ENCODE results near the gene ATP8A2. TPM values are rescaled to one million over a fixed set of nuclear protein-coding genes. Genes with fewer than 3 reads are reported as not detected.
A peak's percentile ranks its signal among the peaks of the same experiment; 100 is the strongest.

ATP8A2 gene
- total RNA-seq, 4 donors from 2014 or later, result 0.13 to 0.29 (median 0.24) TPM

- H3K9me3 ChIP-seq, result no peaks in the 10 kb centered on the region
- no peak for DNase-seq
- peak overlapping the region in 1 of 3 donors; percentile 14 for H3K4me3 ChIP-seq (replicated peaks in 1 of 3)
- H3K27ac ChIP-seq, result no peak overlapping the region
- intact Hi-C loops (cut with DNase I), result loop anchor here (10.0 kb wide), 1 partner anchor 138 kb away; no protein-coding TSS in a partner anchor
- WGBS, 2 donors, result 23 to 36% methylated on average over 26 to 33 of the region's 82 CpGs
- no peaks in the 10 kb centered on the region for H3K36me3 ChIP-seq
- H3K4me1 ChIP-seq, result peaks cover 0 to 11% of the 10 kb centered on the region in 2 donors
- TF ChIP-seq CTCF (IDR thresholded peaks at IDR 0.05), result no peak
- no peak for TF ChIP-seq POLR2A (IDR thresholded peaks at IDR 0.05)
- H3K27me3 ChIP-seq, result peaks cover 11% of the 10 kb centered on the region
Observed at GRCh38 chr13:25372284-25373081, 709 bp downstream of the ATP8A2 start.

GRCh38 chr13:25375727-25376358, 4.1 kb downstream of the ATP8A2 start:
- Histone ChIP-seq H3K27ac (no peak overlapping the region), H3K9me3 (no peaks in the 10 kb centered on the region), H3K36me3 (no peaks in the 10 kb centered on the region), H3K4me1 (peaks cover 0 to 11% of the 10 kb centered on the region in 2 donors), H3K27me3 (peaks cover 11% of the 10 kb centered on the region), H3K4me3 (replicated peaks in 1 of 3) (no peak overlapping the region)
- peak in 1 of 2 donors; percentile 10 for DNase-seq
- intact Hi-C loops (cut with DNase I), result loop anchor here (10.0 kb wide), 1 partner anchor 141 kb away; no protein-coding TSS in a partner anchor
- 34 to 37% methylated on average over 9 of the region's 9 CpGs for WGBS, 2 donors
- TF ChIP-seq POLR2A (IDR thresholded peaks at IDR 0.05), result no peak
- peak; percentile 29 to 70 (median 54) for TF ChIP-seq CTCF (IDR thresholded peaks at IDR 0.05)

GRCh38 chr13:25377244-25377962, 5.6 kb downstream of the ATP8A2 start:
- intact Hi-C loops (cut with DNase I), result loop anchor here (10.0 kb wide), 1 partner anchor 143 kb away; no protein-coding TSS in a partner anchor
- no peak for TF ChIP-seq CTCF (IDR thresholded peaks at IDR 0.05)
- no peak for TF ChIP-seq POLR2A (IDR thresholded peaks at IDR 0.05)
- H3K36me3 ChIP-seq, result no peaks in the 10 kb centered on the region
- no peak for DNase-seq
- no peak overlapping the region for H3K4me3 ChIP-seq (replicated peaks in 1 of 3)
- WGBS, 2 donors, result 68 to 74% methylated on average over 7 of the region's 7 CpGs
- H3K27me3 ChIP-seq, result peaks cover 10% of the 10 kb centered on the region
- H3K27ac ChIP-seq, result no peak overlapping the region
- peaks cover 0 to 2% of the 10 kb centered on the region in 2 donors for H3K4me1 ChIP-seq
- H3K9me3 ChIP-seq, result no peaks in the 10 kb centered on the region

- intact Hi-C loops (cut with DNase I), result loop anchor here (10.0 kb wide), 1 partner anchor 144 kb away; no protein-coding TSS in a partner anchor
- Histone ChIP-seq H3K27me3 (peaks cover 7% of the 10 kb centered on the region), H3K9me3 (no peaks in the 10 kb centered on the region), H3K4me1 (no peaks in the 10 kb centered on the region), H3K4me3 (replicated peaks in 1 of 3) (no peak overlapping the region), H3K36me3 (no peaks in the 10 kb centered on the region), H3K27ac (no peak overlapping the region)
- 66 to 71% methylated on average over 5 of the region's 5 CpGs for WGBS, 2 donors
- TF ChIP-seq POLR2A (IDR thresholded peaks at IDR 0.05) (no peak), CTCF (IDR thresholded peaks at IDR 0.05) (no peak)
- no peak for DNase-seq
Observed at GRCh38 chr13:25378528-25378927, 6.8 kb downstream of the ATP8A2 start.
